ENCODE results near the gene RPTOR. TPM values are rescaled to one million over a fixed set of nuclear protein-coding genes. Genes with fewer than 3 reads are reported as not detected.

Gene RPTOR
- total RNA-seq, 6 experiments from 2014 or later: 34.4 to 39.2 (median 35.5) TPM

DNA sequence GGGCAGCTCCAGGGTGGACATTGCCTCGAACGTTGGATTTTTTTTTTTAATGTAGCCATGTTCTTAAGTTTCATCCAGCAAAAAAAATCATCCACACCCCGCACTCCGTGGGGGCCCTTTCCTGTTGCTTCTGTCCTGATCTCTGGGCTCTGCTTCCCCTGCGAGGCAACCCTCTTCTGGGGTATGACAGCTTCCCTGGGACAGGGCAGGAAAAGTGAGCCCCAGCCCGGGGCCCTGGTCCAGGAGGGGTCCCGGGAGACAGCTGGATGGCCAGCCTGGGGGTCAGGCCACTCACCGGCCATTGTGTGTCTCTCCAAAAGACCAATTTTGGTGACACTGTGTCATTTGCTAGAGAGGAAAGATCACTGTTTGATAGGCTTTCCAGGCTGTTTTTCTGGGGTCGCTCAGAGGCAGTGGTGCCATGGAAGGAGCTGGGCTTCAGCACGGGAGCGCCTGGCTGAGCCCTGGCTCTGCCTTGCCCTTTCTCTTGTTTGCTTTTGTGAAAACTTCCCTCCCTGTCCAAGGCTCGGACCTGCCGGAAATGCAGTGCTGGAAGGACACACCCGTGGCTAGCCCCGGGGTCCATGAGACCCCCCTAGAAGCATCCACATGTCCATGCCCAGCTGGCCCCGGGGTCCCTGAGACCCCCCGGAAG, 406.0 kb downstream of the RPTOR start:
- H3K4me3 Mint-ChIP-seq: no peak overlapping the region
- no peak overlapping the region for H3K27ac Mint-ChIP-seq
- TF ChIP-seq, protein P1, sequence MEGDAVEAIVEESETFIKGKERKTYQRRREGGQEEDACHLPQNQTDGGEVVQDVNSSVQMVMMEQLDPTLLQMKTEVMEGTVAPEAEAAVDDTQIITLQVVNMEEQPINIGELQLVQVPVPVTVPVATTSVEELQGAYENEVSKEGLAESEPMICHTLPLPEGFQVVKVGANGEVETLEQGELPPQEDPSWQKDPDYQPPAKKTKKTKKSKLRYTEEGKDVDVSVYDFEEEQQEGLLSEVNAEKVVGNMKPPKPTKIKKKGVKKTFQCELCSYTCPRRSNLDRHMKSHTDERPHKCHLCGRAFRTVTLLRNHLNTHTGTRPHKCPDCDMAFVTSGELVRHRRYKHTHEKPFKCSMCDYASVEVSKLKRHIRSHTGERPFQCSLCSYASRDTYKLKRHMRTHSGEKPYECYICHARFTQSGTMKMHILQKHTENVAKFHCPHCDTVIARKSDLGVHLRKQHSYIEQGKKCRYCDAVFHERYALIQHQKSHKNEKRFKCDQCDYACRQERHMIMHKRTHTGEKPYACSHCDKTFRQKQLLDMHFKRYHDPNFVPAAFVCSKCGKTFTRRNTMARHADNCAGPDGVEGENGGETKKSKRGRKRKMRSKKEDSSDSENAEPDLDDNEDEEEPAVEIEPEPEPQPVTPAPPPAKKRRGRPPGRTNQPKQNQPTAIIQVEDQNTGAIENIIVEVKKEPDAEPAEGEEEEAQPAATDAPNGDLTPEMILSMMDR (IDR thresholded peaks at IDR 0.05): no peak
- H3K27me3 Mint-ChIP-seq (ENCODE audit: insufficient read depth): no peaks in the 10 kb centered on the region
- DNase-seq: no peak
- H3K4me1 Mint-ChIP-seq (ENCODE audit: low read depth): no peaks in the 10 kb centered on the region
- H3K9me3 Mint-ChIP-seq: no peaks in the 10 kb centered on the region
- peaks cover 19% of the 10 kb centered on the region for H3K36me3 Mint-ChIP-seq (ENCODE audit: low read depth)

DNA sequence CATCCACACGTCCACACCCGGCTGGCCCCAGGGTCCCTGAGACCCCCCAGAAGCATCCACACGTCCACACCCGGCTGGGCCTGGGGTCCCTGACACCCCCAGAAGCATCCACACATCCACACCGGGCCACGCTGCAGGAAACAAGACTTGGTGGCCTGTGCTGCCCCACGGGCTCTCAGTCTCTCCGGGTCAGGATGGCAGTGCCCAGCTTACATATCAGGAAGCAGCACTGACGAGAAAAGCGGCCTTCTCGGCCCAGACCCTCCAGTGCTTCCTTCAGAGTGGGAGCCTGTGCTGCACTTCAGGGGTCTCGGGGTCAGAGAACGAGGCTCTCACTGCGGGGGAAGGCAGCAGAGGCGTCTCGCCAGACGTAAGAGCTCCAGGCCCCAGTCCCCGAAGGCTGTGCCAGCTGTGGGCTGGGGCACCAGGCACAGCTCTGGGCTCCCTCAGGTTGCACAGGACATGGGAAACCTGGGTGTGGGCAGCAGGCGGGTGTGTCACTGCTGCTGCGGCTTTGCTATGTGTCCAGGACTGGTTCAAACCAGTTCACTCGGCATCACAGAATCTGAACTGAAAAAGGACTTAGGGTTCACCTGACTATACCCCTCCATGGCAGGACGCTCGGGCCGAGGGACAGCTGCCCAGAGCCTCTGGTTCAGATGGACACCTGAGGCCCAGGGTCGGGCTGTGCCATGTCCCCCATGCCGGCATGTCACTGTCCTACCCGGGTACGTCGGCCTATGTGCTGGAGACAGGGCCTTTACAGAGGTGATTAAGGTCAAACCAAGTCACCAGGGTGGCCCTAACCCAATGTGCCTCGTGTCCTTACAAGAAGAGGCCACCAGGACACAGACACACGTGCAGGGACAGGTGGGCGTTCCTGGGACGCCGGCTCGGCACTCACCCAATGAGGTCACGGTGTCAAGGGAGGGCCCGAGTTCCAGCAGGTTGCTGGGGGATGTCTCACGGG, 406.8 kb downstream of the RPTOR start:
- Mint-ChIP-seq H3K27me3 (ENCODE audit: insufficient read depth) (peaks cover 2% of the 10 kb centered on the region; the same call in 1 of the 2 replicates), H3K9me3 (no peaks in the 10 kb centered on the region), H3K27ac (no peak overlapping the region), H3K36me3 (ENCODE audit: low read depth) (peaks cover 11% of the 10 kb centered on the region), H3K4me3 (no peak overlapping the region), H3K4me1 (ENCODE audit: low read depth) (no peaks in the 10 kb centered on the region)
- DNase-seq: no peak
- TF ChIP-seq, protein P1 (IDR thresholded peaks at IDR 0.05): no peak

DNA sequence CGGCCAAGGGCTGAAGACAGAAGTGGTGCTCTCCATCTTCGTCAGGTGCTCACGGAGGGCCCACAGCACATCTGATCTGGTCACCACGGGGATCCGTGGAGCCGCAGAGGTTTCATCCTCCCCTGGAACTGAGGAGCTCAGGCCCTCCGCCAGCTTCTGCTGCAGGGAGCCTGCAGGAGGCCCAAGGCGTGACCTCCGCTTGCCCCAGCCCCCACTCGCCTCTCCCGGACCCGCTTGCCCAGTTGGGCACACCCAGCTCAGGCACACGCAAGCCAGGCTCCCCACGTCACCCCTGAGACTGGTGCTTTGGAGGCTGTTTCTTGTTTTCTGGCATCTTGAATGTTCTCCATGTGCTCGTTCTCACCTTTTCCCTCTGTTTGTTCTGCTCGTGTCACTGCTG, 407.7 kb downstream of the RPTOR start:
- no peak for DNase-seq
- Mint-ChIP-seq H3K27ac (no peak overlapping the region), H3K4me3 (no peak overlapping the region), H3K36me3 (ENCODE audit: low read depth) (peaks cover 2% of the 10 kb centered on the region; the same call in 1 of the 2 replicates), H3K27me3 (ENCODE audit: insufficient read depth) (peaks cover 2% of the 10 kb centered on the region; the same call in 1 of the 2 replicates), H3K4me1 (ENCODE audit: low read depth) (no peaks in the 10 kb centered on the region), H3K9me3 (no peaks in the 10 kb centered on the region)
- TF ChIP-seq, protein P1 (IDR thresholded peaks at IDR 0.05): no peak

DNA sequence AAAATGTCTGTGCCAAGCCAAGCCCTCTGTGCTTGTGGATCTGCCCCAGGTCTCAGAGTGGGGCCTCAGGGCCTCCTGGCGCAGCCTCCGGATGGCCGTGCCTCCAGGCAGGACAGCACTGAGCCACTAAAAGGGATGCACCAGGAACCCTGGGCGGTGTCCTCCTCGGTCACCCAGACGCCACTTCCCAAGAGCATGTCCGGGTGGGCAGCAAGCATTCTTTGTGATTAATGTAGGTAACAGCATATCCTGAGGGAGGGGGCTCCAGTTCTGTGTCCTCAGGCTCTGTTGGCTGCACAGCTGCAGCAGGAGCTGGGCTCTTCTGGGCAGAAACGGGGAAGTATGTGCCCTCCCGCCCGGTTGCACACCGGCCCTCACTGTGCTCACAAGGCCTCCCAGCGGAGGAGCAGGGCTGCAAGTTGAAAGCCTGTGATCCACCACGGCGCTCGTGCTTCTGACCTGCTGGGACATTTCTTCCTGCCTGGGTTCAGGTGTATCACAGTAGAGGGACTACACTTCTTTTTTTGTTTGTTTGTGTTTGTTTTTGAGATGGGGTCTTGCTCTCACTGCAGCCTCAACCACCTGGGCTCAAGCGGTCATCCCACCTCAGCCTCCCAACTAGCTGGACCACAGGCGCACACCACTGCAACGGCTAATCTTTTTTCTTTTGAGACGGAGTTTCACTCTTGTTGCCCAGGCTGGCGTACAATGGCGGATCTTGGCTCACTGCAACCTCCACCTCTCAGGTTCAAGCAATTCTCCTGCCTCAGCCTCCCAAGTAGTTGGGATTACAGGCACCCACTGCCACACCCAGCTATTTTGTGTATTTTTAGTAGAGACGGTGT, 409.1 kb downstream of the RPTOR start:
- Mint-ChIP-seq H3K4me1 (ENCODE audit: low read depth) (no peaks in the 10 kb centered on the region), H3K27ac (no peak overlapping the region), H3K4me3 (no peak overlapping the region), H3K27me3 (ENCODE audit: insufficient read depth) (peaks cover 2% of the 10 kb centered on the region; the same call in 1 of the 2 replicates), H3K36me3 (ENCODE audit: low read depth) (no peaks in the 10 kb centered on the region), H3K9me3 (no peaks in the 10 kb centered on the region)
- TF ChIP-seq, protein P1 (IDR thresholded peaks at IDR 0.05): no peak
- DNase-seq: no peak

DNA sequence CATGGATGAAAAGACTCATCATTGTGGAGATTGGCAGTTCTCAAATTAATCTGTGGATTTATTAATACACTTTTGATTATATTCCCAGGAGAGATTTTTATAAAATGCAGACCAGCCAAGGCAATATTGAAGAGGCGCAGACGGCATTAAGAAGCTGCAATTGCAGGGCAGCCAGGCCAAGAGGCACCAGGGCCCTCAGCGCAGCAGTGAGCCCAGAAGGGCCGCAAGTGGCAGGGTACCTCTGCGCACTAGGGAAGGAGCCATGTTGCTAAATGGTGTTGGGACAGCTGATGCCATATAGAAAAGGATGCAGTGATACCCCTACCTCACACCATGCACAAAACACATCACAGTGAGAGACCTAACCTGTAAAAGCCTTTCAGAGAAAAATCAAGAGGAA, 410.4 kb downstream of the RPTOR start:
- Mint-ChIP-seq H3K4me3 (no peak overlapping the region), H3K36me3 (ENCODE audit: low read depth) (no peaks in the 10 kb centered on the region), H3K27ac (no peak overlapping the region; the same call in 1 of the 2 replicates), H3K4me1 (ENCODE audit: low read depth) (peaks cover 9% of the 10 kb centered on the region), H3K27me3 (ENCODE audit: insufficient read depth) (peaks cover 4% of the 10 kb centered on the region; the same call in 1 of the 2 replicates), H3K9me3 (no peaks in the 10 kb centered on the region)
- no peak for DNase-seq
- TF ChIP-seq, protein P1 (IDR thresholded peaks at IDR 0.05): no peak

All from HFFc6 (cell line).